ENCODE measurements around the gene PSME3IP1. TPM values are rescaled to one million over a fixed set of nuclear protein-coding genes. Genes with fewer than 3 reads are reported as not detected.

PSME3IP1 gene
- total and polyA plus RNA-seq, 5 donors = 57.8 to 68.7 (median 64.5) TPM

DNA sequence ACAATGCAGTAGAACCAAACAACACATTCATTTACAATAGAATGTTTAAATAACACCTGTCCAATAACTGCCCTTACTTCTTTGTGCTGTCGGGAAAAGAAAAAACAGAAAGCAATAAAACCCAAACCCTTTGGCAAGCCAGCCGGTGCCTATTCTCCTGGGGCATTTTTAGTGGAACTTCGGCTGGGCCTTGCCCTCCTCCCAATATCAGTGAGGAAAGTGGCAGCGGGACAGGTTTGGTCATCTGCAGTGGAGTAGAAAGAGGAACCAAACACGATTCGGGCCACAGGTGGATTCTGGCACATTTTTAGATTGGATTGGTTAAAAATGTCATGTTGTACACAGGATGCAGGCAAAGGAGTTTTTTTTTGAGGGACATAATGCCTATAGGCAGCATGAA, 32.0 kb downstream of the PSME3IP1 start:
- no peaks in the 10 kb centered on the region for H3K9me3 ChIP-seq (ENCODE audit: control insufficient read depth, low read length)
- 84% methylated on average over 6 of the region's 6 CpGs for WGBS
- H3K4me3 ChIP-seq (ENCODE audit: low read length) = no peak overlapping the region
- DNase-seq (no peak), ATAC-seq (no peak)
- H3K27ac ChIP-seq (ENCODE audit: low read length) = no peak overlapping the region
- no peaks in the 10 kb centered on the region for H3K27me3 ChIP-seq (ENCODE audit: control insufficient read depth, insufficient read depth)
- H3K4me1 ChIP-seq (ENCODE audit: control insufficient read depth, insufficient read depth, low read length) = no peaks in the 10 kb centered on the region
- intact Hi-C loops (cut with DNase I) = loop anchor here in 1 of 4 donors (10.0 kb wide), 1 partner anchor 59 kb away; the partner anchor contains the start of gene CPNE2

GRCh38 chr16:57152096-57153093, 33.4 kb downstream of the PSME3IP1 start:
- no peaks in the 10 kb centered on the region for H3K27me3 ChIP-seq (ENCODE audit: control insufficient read depth, insufficient read depth)
- ATAC-seq (no peak), DNase-seq (peak in 1 of 3 donors; percentile 28)
- no peaks in the 10 kb centered on the region for H3K9me3 ChIP-seq (ENCODE audit: control insufficient read depth, low read length)
- no peak overlapping the region for H3K4me3 ChIP-seq (ENCODE audit: low read length)
- WGBS = 84% methylated on average over 4 of the region's 4 CpGs
- H3K4me1 ChIP-seq (ENCODE audit: control insufficient read depth, insufficient read depth, low read length) = no peaks in the 10 kb centered on the region
- H3K27ac ChIP-seq (ENCODE audit: low read length) = no peak overlapping the region
- intact Hi-C loops (cut with DNase I) = loop anchor here in 1 of 4 donors (10.0 kb wide), 1 partner anchor 58 kb away; the partner anchor contains the start of gene CPNE2

DNA sequence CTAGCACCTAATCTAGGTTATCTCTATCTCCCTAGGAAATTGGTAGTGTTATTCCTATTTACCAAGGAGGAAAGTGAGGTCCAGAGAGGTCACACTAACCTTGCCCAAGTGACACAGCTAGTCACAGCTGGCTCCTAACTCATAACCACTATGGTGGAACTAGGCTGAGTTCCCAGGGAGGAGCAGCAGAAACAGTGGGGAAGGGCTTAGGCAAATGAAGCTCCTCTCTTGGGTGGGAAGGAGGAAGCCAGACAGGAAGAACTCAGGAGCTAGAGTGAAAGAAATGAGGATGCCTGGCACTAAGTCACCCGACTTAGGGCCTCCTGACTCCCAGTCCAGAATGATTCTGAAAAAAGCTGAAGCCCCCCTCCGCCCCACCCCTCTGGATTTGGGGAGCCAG, 34.5 kb downstream of the PSME3IP1 start:
- no peak for DNase-seq
- Histone ChIP-seq H3K27ac (ENCODE audit: low read length) (no peak overlapping the region), H3K9me3 (ENCODE audit: control insufficient read depth, low read length) (no peaks in the 10 kb centered on the region), H3K4me3 (ENCODE audit: low read length) (no peak overlapping the region), H3K27me3 (ENCODE audit: control insufficient read depth, insufficient read depth) (no peaks in the 10 kb centered on the region), H3K4me1 (ENCODE audit: control insufficient read depth, insufficient read depth, low read length) (peaks cover 3% of the 10 kb centered on the region)
- no peak for ATAC-seq
- 69% methylated on average over 2 of the region's 2 CpGs for WGBS
- intact Hi-C loops (cut with DNase I) = loop anchor here in 1 of 4 donors (10.0 kb wide), 1 partner anchor 57 kb away; the partner anchor contains the start of gene CPNE2

GRCh38 chr16:57150682-57151330, 35.0 kb downstream of the PSME3IP1 start:
- no peak overlapping the region for H3K27ac ChIP-seq (ENCODE audit: low read length)
- intact Hi-C loops (cut with DNase I) = loop anchor here in 1 of 4 donors (10.0 kb wide), 1 partner anchor 56 kb away; the partner anchor contains the start of gene CPNE2
- no peak for ATAC-seq
- H3K4me1 ChIP-seq (ENCODE audit: control insufficient read depth, insufficient read depth, low read length) = peaks cover 3% of the 10 kb centered on the region
- no peak overlapping the region for H3K4me3 ChIP-seq (ENCODE audit: low read length)
- H3K27me3 ChIP-seq (ENCODE audit: control insufficient read depth, insufficient read depth) = no peaks in the 10 kb centered on the region
- H3K9me3 ChIP-seq (ENCODE audit: control insufficient read depth, low read length) = no peaks in the 10 kb centered on the region
- DNase-seq = no peak
- 87% methylated on average over 9 of the region's 9 CpGs for WGBS

- H3K4me3 ChIP-seq (ENCODE audit: low read length) = no peak overlapping the region
- H3K27me3 ChIP-seq (ENCODE audit: control insufficient read depth, insufficient read depth) = no peaks in the 10 kb centered on the region
- 92% methylated on average over 10 of the region's 10 CpGs for WGBS
- no peaks in the 10 kb centered on the region for H3K9me3 ChIP-seq (ENCODE audit: control insufficient read depth, low read length)
- intact Hi-C loops (cut with DNase I) = loop anchor here in 1 of 4 donors (10.0 kb wide), 1 partner anchor 55 kb away; the partner anchor contains the start of gene CPNE2
- ATAC-seq (no peak), DNase-seq (peak in 1 of 3 donors; percentile 19)
- peaks cover 6% of the 10 kb centered on the region for H3K4me1 ChIP-seq (ENCODE audit: control insufficient read depth, insufficient read depth, low read length)
- no peak overlapping the region for H3K27ac ChIP-seq (ENCODE audit: low read length)
Measured at GRCh38 chr16:57149391-57149790, 36.4 kb downstream of the PSME3IP1 start.

DNA sequence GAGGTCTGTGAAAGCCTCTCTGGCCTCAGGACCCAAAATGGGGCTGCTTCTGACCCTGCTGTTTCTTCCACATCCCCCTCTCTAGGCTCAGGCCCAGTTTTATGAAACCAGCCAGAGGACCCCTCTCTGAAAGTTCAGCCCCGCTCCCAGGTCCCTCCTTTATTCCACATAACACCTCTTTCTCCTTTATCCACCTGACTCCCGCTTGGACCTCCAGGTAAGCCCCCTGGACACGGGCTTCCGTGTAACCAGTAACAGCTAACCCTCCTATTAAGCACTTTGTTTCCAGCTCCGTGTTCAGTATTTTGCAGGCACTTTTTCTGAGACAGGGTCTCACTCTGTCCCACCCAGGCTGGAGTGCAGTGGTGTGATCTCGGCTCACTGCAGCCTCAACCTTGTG, 37.4 kb downstream of the PSME3IP1 start:
- peak overlapping the region; percentile 48 for H3K27ac ChIP-seq (ENCODE audit: low read length)

DNA sequence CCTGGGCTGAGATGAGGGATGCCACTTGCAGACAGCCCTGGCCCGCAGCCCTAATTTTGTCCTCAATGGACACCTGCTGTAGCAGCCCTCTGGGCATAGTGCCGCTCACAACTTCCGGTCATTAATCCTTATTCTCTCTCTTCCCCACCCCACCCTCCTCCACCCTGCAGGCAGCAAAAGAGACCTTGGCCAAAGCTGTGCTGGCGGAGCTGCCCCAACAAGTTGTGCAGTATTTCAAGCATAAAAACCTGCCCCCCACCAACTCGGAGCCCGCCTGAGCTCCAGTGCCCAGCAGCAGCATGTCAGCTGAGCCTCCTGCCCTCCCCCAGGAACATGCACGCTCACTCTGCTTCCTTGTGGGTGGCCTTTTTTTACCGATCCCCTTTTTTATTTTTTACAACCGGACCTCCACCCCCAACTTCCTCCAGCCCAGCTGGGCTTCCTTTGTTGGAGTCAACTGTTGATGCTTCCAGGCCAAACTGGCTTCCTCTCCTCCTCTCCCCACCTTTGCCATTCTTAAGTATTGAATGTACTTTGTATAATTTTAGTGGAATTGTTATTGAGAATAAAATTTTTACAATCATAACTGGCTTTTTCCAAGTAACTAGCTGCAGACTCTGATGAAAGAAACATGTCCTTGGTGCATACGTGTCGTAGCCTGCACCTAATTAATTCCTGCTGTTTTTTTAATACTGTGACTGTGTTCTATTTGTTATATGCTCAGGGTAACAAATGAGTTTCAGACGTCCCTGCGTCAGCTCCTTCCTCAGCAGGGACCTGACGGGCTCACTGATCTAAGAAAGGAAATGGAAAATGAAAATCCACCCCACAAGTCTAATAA, 38.2 kb downstream of the PSME3IP1 start:
- Histone ChIP-seq H3K27ac (ENCODE audit: low read length) (peak overlapping the region; percentile 37), H3K4me1 (ENCODE audit: control insufficient read depth, insufficient read depth, low read length) (peaks cover 6% of the 10 kb centered on the region), H3K9me3 (ENCODE audit: control insufficient read depth, low read length) (no peaks in the 10 kb centered on the region), H3K27me3 (ENCODE audit: control insufficient read depth, insufficient read depth) (no peaks in the 10 kb centered on the region), H3K4me3 (ENCODE audit: low read length) (no peak overlapping the region)
- peak in 2 of 3 donors; percentile 68 to 69 for DNase-seq
- peak; percentile 9 to 21 for ATAC-seq
- 37% methylated on average over 14 of the region's 14 CpGs for WGBS
- intact Hi-C loops (cut with DNase I) = loop anchor here in 1 of 4 donors (10.0 kb wide), 1 partner anchor 53 kb away; the partner anchor contains the start of gene CPNE2

More for the DNA sequence above, 37.4 kb downstream of the PSME3IP1 start:
- no peaks in the 10 kb centered on the region for H3K27me3 ChIP-seq (ENCODE audit: control insufficient read depth, insufficient read depth)
- peaks cover 6% of the 10 kb centered on the region for H3K4me1 ChIP-seq (ENCODE audit: control insufficient read depth, insufficient read depth, low read length)
- ATAC-seq (no peak), DNase-seq (peak in 1 of 3 donors; percentile 24)
- WGBS = 89% methylated on average over 6 of the region's 6 CpGs
- intact Hi-C loops (cut with DNase I) = loop anchor here in 1 of 4 donors (10.0 kb wide), 1 partner anchor 54 kb away; the partner anchor contains the start of gene CPNE2
- no peak overlapping the region for H3K4me3 ChIP-seq (ENCODE audit: low read length)
- H3K9me3 ChIP-seq (ENCODE audit: control insufficient read depth, low read length) = no peaks in the 10 kb centered on the region

- Histone ChIP-seq H3K9me3 (ENCODE audit: control insufficient read depth, low read length) (no peaks in the 10 kb centered on the region), H3K27ac (ENCODE audit: low read length) (peak overlapping the region; percentile 10), H3K4me1 (ENCODE audit: control insufficient read depth, insufficient read depth, low read length) (peaks cover 8% of the 10 kb centered on the region), H3K27me3 (ENCODE audit: control insufficient read depth, insufficient read depth) (no peaks in the 10 kb centered on the region), H3K4me3 (ENCODE audit: low read length) (no peak overlapping the region)
- intact Hi-C loops (cut with DNase I) = loop anchor here in 1 of 4 donors (10.0 kb wide), 1 partner anchor 52 kb away; the partner anchor contains the start of gene CPNE2
- ATAC-seq (no peak), DNase-seq (peak in 1 of 3 donors; percentile 30)
- 87% methylated on average over 5 of the region's 5 CpGs for WGBS
Measured at GRCh38 chr16:57146735-57147134, 39.1 kb downstream of the PSME3IP1 start.

GRCh38 chr16:57146040-57146647, 39.7 kb downstream of the PSME3IP1 start:
- peak in 2 of 3 donors; percentile 63 to 66 for DNase-seq
- Histone ChIP-seq H3K27ac (ENCODE audit: low read length) (no peak overlapping the region), H3K4me3 (ENCODE audit: low read length) (no peak overlapping the region), H3K27me3 (ENCODE audit: control insufficient read depth, insufficient read depth) (no peaks in the 10 kb centered on the region), H3K4me1 (ENCODE audit: control insufficient read depth, insufficient read depth, low read length) (peaks cover 8% of the 10 kb centered on the region), H3K9me3 (ENCODE audit: control insufficient read depth, low read length) (no peaks in the 10 kb centered on the region)
- ATAC-seq = no peak
- 75% methylated on average over 24 of the region's 24 CpGs for WGBS
- intact Hi-C loops (cut with DNase I) = loop anchor here in 1 of 4 donors (10.0 kb wide), 1 partner anchor 51 kb away; the partner anchor contains the start of gene CPNE2
